Keratinocyte (primary cell): ENCODE data around the gene ZNF217.
A peak's percentile ranks its signal among the peaks of the same experiment; 100 is the strongest.

Experiments
- CTCF ChIP-seq, 3 experiments: IDR thresholded peaks in 1 of 3; conservative IDR thresholded peaks in 1 of 3; optimal IDR thresholded peaks in 1 of 3; 2 replicates in 2 of 3; 3 replicates in 1 of 3; pipeline versions ENCODE3 to v1.5.1; 2011; ENCODE audit warnings: low read length in 3 of 3, mild to moderate bottlenecking in 3 of 3, moderate library complexity in 2 of 3, control low read depth in 1 of 3, inconsistent platforms in 1 of 3; ENCODE audit not compliant: insufficient read depth in 2 of 3; ENCODE audit errors: extremely low read depth in 1 of 3
- EZH2 ChIP-seq: IDR thresholded peaks from one replicate; pipeline ENCODE4 v1.6.1; 2012; ENCODE audit warnings: inconsistent platforms, mild to moderate bottlenecking, low read length, moderate library complexity

GRCh38 chr20:53578492-53579222 is 15.0 kb downstream of the ZNF217 start:
- TF ChIP-seq EZH2 = no peak
- peak; percentile 46 to 76 (median 67) for TF ChIP-seq CTCF (optimal IDR thresholded peaks at IDR 0.05 in 1 of 3, IDR thresholded peaks at IDR 0.05 in 1 of 3, conservative IDR thresholded peaks at IDR 0.05 in 1 of 3; ENCODE audit: extremely low read depth in 1 of 3, insufficient read depth in 2 of 3, low read length in 3 of 3)
